AG10803 (cell line): Measurements from ENCODE around the gene CATSPER4.

ENCODE experiments used
- DNase-seq: peaks from one replicate; pipeline ENCODE4 v3.0.0; 2010; ENCODE audit warnings: low read depth
- H3K4me3 ChIP-seq: 2 replicates; pipeline ENCODE4 v1.5.1; 2011; ENCODE audit warnings: mild to moderate bottlenecking, low read length, control low read depth
- TF ChIP-seq, protein P1 (sequence below): conservative IDR thresholded peaks from 2 replicates; pipeline ENCODE4 v1.5.1; 2011; ENCODE audit warnings: mild to moderate bottlenecking, low read length, control low read depth, inconsistent platforms

Gene CATSPER4

DNA sequence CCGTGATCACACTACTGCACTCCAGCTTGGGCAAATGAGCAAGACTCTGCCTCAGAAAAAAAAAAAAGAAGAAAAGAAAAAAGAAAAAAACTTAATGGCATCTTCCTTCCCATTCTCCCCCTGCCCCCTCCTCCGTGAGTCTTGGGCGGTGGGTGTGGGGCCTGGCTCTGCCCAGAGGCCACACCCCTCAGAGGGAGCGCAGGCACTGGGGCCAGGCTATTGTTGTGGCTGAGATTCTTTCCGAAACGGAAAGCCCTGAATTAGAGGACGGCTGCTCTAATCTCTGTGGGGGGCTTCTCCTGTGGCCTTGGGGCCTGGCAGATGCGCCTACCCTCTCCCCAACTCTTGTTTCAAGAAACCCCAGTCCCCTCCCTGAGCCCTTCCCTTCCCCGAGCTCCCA is 35.7 kb upstream of the CATSPER4 start:
- no peak for DNase-seq
- TF ChIP-seq, protein P1, sequence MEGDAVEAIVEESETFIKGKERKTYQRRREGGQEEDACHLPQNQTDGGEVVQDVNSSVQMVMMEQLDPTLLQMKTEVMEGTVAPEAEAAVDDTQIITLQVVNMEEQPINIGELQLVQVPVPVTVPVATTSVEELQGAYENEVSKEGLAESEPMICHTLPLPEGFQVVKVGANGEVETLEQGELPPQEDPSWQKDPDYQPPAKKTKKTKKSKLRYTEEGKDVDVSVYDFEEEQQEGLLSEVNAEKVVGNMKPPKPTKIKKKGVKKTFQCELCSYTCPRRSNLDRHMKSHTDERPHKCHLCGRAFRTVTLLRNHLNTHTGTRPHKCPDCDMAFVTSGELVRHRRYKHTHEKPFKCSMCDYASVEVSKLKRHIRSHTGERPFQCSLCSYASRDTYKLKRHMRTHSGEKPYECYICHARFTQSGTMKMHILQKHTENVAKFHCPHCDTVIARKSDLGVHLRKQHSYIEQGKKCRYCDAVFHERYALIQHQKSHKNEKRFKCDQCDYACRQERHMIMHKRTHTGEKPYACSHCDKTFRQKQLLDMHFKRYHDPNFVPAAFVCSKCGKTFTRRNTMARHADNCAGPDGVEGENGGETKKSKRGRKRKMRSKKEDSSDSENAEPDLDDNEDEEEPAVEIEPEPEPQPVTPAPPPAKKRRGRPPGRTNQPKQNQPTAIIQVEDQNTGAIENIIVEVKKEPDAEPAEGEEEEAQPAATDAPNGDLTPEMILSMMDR: no peak
- H3K4me3 ChIP-seq: no peak overlapping the region

DNA sequence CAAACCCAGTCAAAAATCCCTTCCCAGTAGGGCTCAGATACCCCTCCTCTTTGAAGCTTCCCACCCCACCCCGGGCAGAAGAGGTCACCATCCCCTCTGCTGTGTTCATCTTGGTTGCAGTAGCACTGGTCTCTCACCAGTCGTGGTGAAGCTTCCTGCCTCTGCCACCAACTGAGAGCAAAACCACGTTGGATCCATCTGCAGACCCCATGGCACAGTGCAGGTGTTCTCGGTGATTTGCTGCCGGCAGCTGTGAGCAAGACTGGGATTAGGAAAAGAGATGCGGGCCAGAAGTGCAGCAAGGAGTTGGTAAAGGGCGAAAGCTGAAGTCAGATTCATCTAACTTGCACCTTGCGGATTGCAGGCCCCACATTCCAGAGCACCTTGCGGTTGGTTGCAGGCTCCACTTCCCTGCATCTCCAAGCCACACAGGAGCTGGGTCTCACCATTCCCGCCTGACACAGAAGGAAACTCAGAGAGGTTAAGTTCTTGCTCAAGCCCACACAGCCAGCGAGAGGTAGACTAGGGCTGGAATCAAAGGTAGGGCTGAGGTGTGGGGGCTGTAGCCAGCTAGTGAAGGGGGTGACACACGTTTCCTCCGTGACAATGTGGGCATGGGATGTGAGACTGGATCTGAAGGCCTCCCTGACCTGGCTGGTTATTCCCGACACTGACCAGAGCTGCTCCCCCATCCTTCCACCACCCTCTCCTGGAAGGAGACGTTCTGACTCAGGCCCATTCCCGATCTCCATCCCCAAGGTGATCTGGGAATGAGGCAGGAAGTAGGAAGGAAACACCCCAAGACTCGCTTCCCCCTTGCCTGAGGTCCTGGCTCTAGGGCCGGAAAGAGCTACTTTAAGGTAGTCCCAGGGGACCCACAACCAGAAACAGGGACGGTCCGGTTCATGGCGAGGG is 34.8 kb upstream of the CATSPER4 start:
- no peak overlapping the region for H3K4me3 ChIP-seq
- no peak for DNase-seq
- TF ChIP-seq, protein P1: no peak

DNA sequence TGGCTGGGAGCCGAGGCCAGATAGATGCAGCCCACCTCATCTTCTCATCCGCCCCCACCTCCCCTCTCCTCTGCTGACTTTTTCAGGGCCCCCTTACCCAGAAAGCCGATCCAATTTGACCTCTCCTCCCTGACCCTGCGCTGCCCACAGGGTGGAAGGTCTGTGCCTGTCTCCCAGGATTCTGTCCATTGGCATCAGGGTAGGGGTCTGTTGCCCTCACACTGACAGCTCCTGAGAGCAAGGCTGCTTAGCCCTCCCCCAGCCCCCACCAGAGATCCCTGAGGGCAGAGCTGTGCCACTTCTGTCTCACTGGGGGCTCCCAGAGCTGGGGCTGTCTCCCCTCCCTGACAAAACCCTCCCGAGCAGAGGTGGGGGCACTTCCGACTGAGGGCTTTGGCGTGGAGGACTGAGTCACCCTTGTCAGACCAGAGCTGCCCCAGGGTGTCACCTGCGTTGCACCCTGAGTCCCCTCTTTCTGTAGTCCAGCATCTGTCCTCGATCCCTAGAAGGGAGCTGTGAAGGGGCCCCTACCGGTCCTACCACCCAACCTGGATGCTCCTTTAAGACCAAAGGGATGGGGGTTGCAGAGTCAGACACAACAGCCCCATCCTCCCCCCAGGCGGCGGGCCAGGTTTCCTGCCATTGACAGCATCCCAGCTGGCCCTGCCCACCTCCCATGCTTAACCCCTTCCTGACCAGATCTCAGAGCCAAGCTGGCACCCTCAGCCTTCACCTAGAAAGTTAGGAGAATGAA is 33.9 kb upstream of the CATSPER4 start:
- DNase-seq: no peak
- H3K4me3 ChIP-seq: no peak overlapping the region
- TF ChIP-seq, protein P1: no peak

DNA sequence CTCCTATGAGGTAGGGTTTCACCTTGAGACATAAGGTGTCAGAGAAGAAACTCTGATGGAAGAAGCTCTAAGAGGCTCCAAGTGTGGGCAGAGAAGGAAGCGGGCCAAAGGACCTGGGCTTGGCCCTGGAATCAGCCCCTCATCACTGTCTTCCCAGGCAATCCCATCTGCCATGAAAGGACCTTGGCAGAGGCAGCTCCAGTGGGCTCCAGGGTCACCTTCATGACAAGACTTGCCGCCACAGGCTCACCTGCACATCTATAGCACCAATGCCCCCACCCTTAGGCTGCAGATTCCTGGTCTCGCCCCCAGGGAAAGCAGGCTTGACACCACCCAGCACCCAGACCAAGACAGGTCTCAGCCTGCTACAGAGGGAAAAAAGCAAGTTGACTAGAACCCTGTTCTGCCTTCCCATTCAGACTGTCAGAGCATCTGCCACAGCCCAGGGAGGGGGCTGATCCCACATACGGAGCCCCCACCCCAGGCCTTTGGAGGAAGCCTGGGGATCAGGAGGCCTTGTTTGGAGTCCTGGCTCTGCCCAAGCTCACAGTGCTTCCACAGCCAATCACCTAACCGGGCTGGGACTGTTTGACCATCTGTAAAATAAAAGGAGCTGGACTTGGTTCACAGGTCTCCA is 32.0 kb upstream of the CATSPER4 start:
- DNase-seq: no peak
- no peak overlapping the region for H3K4me3 ChIP-seq
- TF ChIP-seq, protein P1: no peak

DNA sequence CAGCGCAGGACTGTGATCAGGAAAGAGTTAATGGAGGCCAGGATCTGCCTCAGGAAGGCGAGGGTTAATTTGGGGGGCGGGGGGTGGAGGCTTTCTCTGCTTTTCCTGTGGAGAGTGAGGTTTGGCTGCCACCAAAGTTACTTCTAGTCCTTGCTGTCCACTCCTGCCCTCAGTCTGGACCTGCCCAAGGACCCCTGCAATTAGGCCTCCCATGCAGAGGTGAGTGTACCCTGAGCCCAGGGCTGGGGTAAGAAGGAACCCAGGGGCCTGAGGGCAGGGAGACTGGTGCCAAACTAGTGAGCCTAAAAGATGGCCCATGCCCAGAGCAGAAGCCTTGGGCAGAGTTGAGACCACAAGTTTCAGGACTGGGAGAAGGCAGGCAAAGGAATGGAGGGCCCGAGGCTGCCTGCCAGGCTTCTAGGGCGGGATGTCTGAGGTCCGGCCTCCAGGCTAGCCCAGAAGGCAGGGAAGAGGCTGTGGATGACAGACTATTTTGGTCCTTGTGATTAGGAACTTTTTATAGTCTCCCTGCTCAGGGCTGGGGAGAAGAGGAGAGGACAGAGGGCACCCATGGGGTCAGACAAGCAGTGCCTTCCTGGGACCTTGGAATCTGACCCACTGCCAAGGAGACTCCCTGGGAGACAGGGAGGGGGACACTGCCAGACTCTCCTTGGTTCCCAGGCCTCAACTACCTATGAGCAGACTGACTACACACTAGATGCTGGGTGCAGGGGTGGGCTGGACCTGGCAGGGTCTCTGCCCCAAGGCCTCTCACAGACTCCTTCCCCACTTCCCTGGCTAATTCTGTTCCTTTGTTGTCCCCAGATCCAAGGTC is 31.3 kb upstream of the CATSPER4 start, which contains the start of gene FAM110D:
Gene FAM110D, plus strand, starts transcription at position 172 of the 835 bp plus-strand sequence. CDS start 2,213 bp downstream, outside the sequence.
- TF ChIP-seq, protein P1: no peak
- no peak for DNase-seq
- H3K4me3 ChIP-seq: no peak within 1 kb of the TSS

DNA sequence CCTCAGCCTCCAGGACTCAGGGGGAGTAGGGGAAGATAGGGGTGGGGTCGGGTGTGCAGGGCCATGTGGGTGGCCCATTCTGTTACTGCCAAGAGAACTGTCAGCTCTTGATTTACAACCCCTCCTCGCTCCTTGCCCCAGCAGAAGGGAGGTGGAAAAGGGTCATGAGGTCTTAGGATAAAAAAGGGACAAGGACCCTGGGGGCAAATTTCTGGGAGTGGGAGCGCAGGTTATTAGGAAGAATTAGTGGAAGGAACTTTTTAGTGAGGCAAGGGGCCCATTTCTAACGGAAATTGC is 30.7 kb upstream of the CATSPER4 start:
- no peak overlapping the region for H3K4me3 ChIP-seq
- TF ChIP-seq, protein P1: no peak
- no peak for DNase-seq
